ENCODE data around the gene AMN. TPM values are rescaled to one million over a fixed set of nuclear protein-coding genes. Genes with fewer than 3 reads are reported as not detected.

The AMN gene
- polyA plus RNA-seq, 3 donors: 0.09 TPM; not detected in 2

DNA sequence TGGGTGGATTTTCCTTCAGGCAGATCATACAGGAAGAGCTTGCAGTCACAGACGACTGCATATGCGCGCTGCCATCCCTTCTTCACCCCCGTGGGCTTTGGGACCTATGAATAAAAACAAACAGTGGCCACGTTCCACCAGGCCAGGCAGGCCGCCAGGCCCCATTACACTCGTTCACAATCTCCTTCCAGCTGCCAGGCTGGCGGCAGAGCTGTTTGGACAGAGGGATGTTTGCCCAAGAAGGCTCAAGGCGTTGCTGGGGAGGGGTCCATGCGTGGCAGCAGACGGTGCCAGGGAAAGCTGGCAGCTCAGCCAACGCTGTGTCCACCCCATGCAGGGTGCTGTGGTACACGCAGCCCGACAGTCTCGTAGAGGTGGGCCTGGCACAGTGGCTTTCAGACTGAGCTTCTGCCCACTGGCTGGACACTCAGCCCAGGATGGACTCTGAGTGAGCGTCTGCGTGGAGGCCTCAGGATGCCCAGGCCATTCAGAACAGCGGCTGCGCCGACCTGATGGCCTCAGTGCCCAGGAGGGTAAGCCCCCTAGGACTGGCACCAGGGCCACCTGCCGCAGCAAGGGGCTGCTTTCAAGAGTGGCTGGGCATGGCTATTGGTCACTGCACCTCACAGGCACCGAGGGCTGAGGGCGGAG, 27.5 kb downstream of the AMN start:
- no peak overlapping the region for H3K27ac ChIP-seq (ENCODE audit: low read depth in 1 of 2, low read length in 2 of 2)
- 96% methylated on average over 23 of the region's 23 CpGs for WGBS (ENCODE audit: insufficient coverage)
- peaks cover 0 to 1% (median 0%) of the 10 kb centered on the region in 3 donors for H3K27me3 Mint-ChIP-seq (ENCODE audit: low read depth in 3 of 3)
- H3K9me3 Mint-ChIP-seq: peaks cover 0 to 2% (median 0%) of the 10 kb centered on the region in 7 donors
- TF ChIP-seq, protein P1, sequence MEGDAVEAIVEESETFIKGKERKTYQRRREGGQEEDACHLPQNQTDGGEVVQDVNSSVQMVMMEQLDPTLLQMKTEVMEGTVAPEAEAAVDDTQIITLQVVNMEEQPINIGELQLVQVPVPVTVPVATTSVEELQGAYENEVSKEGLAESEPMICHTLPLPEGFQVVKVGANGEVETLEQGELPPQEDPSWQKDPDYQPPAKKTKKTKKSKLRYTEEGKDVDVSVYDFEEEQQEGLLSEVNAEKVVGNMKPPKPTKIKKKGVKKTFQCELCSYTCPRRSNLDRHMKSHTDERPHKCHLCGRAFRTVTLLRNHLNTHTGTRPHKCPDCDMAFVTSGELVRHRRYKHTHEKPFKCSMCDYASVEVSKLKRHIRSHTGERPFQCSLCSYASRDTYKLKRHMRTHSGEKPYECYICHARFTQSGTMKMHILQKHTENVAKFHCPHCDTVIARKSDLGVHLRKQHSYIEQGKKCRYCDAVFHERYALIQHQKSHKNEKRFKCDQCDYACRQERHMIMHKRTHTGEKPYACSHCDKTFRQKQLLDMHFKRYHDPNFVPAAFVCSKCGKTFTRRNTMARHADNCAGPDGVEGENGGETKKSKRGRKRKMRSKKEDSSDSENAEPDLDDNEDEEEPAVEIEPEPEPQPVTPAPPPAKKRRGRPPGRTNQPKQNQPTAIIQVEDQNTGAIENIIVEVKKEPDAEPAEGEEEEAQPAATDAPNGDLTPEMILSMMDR (IDR thresholded peaks at IDR 0.05): no peak
- intact Hi-C loops (cut with micrococcal nuclease): no loop called here
- peaks cover 14 to 79% of the 10 kb centered on the region in 2 donors for H3K36me3 ChIP-seq (replicated peaks in 1 of 2; ENCODE audit: control insufficient read depth in 1 of 2, insufficient read depth in 2 of 2, low read length in 2 of 2)
- no peaks in the 10 kb centered on the region for H3K79me2 ChIP-seq (ENCODE audit: insufficient read depth, low read length)
- H3K4me2 ChIP-seq (replicated peaks; ENCODE audit: extremely low read depth, low read length, poor library complexity, severe bottlenecking): no peak overlapping the region
- H3K27ac Mint-ChIP-seq: peak overlapping the region in 1 of 7 donors; percentile 58
- no peaks in the 10 kb centered on the region for H3K27me3 ChIP-seq (ENCODE audit: control insufficient read depth in 2 of 2, insufficient read depth in 2 of 2, low read length in 2 of 2)
- no peaks in the 10 kb centered on the region for H3K9me3 ChIP-seq (replicated peaks in 1 of 2; ENCODE audit: control insufficient read depth in 1 of 2, insufficient read depth in 1 of 2, low read length in 2 of 2)
- H3K9ac ChIP-seq (ENCODE audit: insufficient read depth, low read length, poor library complexity, severe bottlenecking): no peak overlapping the region
- no peak overlapping the region for H3K4me3 ChIP-seq (replicated peaks in 1 of 3; ENCODE audit: low read depth in 2 of 3, low read length in 3 of 3)
- peaks cover 11 to 12% of the 10 kb centered on the region in 2 donors for H3K4me1 ChIP-seq (ENCODE audit: control insufficient read depth in 1 of 2, insufficient read depth in 2 of 2, low read length in 2 of 2)
- H3K4me3 Mint-ChIP-seq: peak overlapping the region in 1 of 2 donors; percentile 65
- no peak for DNase-seq
- no peak overlapping the region for H2AFZ ChIP-seq (ENCODE audit: insufficient read depth, low read depth, low read length, poor library complexity, severe bottlenecking)
- H3K36me3 Mint-ChIP-seq: peaks cover 73 to 82% of the 10 kb centered on the region in 2 donors
- H3K4me1 Mint-ChIP-seq: peaks cover 13% of the 10 kb centered on the region
- no peaks in the 10 kb centered on the region for H4K20me1 ChIP-seq (ENCODE audit: insufficient read depth, low read length)

DNA sequence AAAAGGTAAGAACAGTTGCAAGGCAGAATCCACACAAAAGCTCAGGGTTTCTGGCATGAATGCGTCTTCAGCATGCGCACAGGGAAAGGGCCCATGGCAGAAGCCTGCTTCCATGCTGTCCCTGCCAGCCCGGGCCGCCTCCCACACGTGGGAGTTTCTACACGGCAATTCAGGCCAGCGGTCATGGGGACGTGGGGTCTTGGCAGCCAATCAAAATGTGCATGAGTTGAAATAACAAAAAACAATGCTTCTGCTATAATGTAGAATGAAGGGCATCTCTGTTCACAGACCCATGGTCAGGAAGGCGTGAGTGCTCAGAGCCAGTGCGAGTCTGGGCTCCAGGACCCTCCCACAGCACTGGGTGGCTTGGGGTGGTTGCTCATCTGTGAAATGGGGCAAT, 28.6 kb downstream of the AMN start:
- Histone ChIP-seq H4K20me1 (ENCODE audit: insufficient read depth, low read length) (no peaks in the 10 kb centered on the region), H3K9me3 (replicated peaks in 1 of 2; ENCODE audit: control insufficient read depth in 1 of 2, insufficient read depth in 1 of 2, low read length in 2 of 2) (no peaks in the 10 kb centered on the region), H3K79me2 (ENCODE audit: insufficient read depth, low read length) (no peaks in the 10 kb centered on the region), H3K9ac (ENCODE audit: insufficient read depth, low read length, poor library complexity, severe bottlenecking) (no peak overlapping the region), H3K4me1 (ENCODE audit: control insufficient read depth in 1 of 2, insufficient read depth in 2 of 2, low read length in 2 of 2) (peaks cover 11 to 12% of the 10 kb centered on the region in 2 donors), H2AFZ (ENCODE audit: insufficient read depth, low read depth, low read length, poor library complexity, severe bottlenecking) (no peak overlapping the region), H3K36me3 (replicated peaks in 1 of 2; ENCODE audit: control insufficient read depth in 1 of 2, insufficient read depth in 2 of 2, low read length in 2 of 2) (peaks cover 14 to 69% of the 10 kb centered on the region in 2 donors), H3K4me3 (replicated peaks in 1 of 3; ENCODE audit: low read depth in 2 of 3, low read length in 3 of 3) (no peak overlapping the region), H3K27ac (ENCODE audit: low read depth in 1 of 2, low read length in 2 of 2) (no peak overlapping the region), H3K4me2 (replicated peaks; ENCODE audit: extremely low read depth, low read length, poor library complexity, severe bottlenecking) (no peak overlapping the region), H3K27me3 (ENCODE audit: control insufficient read depth in 2 of 2, insufficient read depth in 2 of 2, low read length in 2 of 2) (no peaks in the 10 kb centered on the region)
- intact Hi-C loops (cut with micrococcal nuclease): no loop called here
- 96% methylated on average over 8 of the region's 10 CpGs for WGBS (ENCODE audit: insufficient coverage)
- TF ChIP-seq, protein P1 (IDR thresholded peaks at IDR 0.05): no peak
- H3K27me3 Mint-ChIP-seq (ENCODE audit: low read depth in 3 of 3): peaks cover 0 to 1% (median 0%) of the 10 kb centered on the region in 3 donors
- peak overlapping the region in 1 of 7 donors; percentile 43 for H3K27ac Mint-ChIP-seq
- peaks cover 13% of the 10 kb centered on the region for H3K4me1 Mint-ChIP-seq
- peaks cover 64 to 78% of the 10 kb centered on the region in 2 donors for H3K36me3 Mint-ChIP-seq
- no peak overlapping the region for H3K4me3 Mint-ChIP-seq
- DNase-seq: no peak
- peaks cover 0 to 2% (median 0%) of the 10 kb centered on the region in 7 donors for H3K9me3 Mint-ChIP-seq

Measured in CD14-positive monocyte (primary cell).